Stomach smooth muscle (tissue), 2 donors: ENCODE data around the gene MPP4.

Experiments
- H3K27ac ChIP-seq: one replicate; pipeline ENCODE4 v1.7.0; 2013; ENCODE audit warnings: mild to moderate bottlenecking, low read length, inconsistent platforms
- H3K27me3 ChIP-seq, 2 donors: one replicate each; pipeline ENCODE4 v1.7.0; 2013; ENCODE audit warnings: low read length in 2 of 2; ENCODE audit not compliant: insufficient read depth in 2 of 2, control insufficient read depth in 1 of 2
- H3K36me3 ChIP-seq, 2 donors: one replicate each; pipeline ENCODE4 v1.7.0; 2013; ENCODE audit warnings: low read length in 2 of 2; ENCODE audit not compliant: control insufficient read depth in 2 of 2, insufficient read depth in 2 of 2
- H3K4me1 ChIP-seq: one replicate; pipeline ENCODE4 v1.7.0; 2013; ENCODE audit warnings: low read length; ENCODE audit not compliant: control insufficient read depth, insufficient read depth
- H3K4me3 ChIP-seq, 2 donors: one replicate each; pipeline ENCODE4 v1.7.0; 2013; ENCODE audit warnings: low read length in 2 of 2
- H3K9ac ChIP-seq, 2 donors: one replicate each; pipeline ENCODE4 v1.7.0; 2013; ENCODE audit warnings: low read length in 2 of 2, mild to moderate bottlenecking in 1 of 2
- H3K9me3 ChIP-seq, 2 donors: one replicate each; pipeline ENCODE4 v1.7.0; 2013; ENCODE audit warnings: low read length in 2 of 2; ENCODE audit not compliant: control insufficient read depth in 2 of 2
- donor health status: healthy.
- donor health status: Pancreatic carcinoma.

MPP4 gene

DNA sequence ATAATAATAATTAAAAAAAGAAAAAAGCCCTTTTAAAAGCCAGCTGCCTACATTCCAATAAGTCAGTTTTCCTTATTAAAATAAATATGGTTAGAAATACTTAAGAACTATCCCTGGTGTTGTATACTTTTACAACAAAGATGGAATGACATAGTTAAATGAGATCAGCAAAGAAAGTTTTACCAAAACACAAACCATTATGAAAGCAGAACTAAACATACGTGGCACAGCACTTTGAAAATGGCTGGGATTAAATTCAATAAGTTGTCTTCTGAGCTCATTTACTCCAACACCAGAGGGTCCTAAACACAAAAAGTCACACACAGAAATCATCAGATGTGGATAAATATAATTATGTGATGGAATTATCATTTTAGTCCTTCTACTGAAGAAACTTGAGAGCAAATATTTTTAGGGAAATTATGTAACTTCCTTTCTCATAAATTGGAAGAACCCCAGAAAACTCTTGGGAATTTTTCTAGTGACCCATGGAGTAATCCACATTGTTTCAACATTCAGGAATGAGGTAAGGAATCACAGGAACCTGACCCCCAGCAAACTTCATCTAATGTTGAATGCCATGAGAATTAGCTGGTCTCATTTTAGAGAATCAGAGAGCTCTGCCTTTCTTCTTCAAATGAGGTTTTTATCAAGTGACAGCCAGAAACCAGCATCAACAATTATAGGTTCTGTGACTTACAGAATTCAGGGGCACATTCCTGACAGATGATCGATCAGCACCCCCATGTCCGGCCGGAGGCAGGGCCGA is 43.6 kb downstream of the MPP4 start:
- Histone ChIP-seq H3K4me3 (no peak overlapping the region), H3K36me3 (no peaks in the 10 kb centered on the region), H3K9me3 (no peaks in the 10 kb centered on the region), H3K4me1 (no peaks in the 10 kb centered on the region), H3K27me3 (no peaks in the 10 kb centered on the region), H3K9ac (no peak overlapping the region), H3K27ac (no peak overlapping the region)

DNA sequence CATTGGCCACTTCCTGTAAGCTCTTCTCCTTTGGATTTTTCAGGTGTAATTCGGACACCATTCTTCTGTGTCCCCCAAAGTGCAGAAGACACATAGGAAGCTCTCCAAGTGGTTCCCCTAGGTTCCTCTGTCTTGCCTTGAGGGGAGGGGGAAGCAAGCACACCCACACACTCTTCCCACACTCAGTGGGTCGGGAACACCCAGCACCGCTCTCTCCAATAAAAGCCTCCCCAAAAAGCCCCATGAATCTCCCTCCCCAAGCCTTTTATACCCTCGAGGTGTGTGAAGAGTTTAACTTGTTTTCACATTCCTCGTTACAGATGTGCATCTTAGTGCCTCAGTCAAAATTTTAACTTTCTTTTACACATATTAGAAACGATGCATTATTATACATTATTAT is 45.2 kb downstream of the MPP4 start:
- no peak overlapping the region for H3K27ac ChIP-seq
- no peaks in the 10 kb centered on the region for H3K27me3 ChIP-seq
- no peaks in the 10 kb centered on the region for H3K4me1 ChIP-seq
- no peaks in the 10 kb centered on the region for H3K36me3 ChIP-seq
- no peak overlapping the region for H3K9ac ChIP-seq
- no peaks in the 10 kb centered on the region for H3K9me3 ChIP-seq
- H3K4me3 ChIP-seq = no peak overlapping the region

DNA sequence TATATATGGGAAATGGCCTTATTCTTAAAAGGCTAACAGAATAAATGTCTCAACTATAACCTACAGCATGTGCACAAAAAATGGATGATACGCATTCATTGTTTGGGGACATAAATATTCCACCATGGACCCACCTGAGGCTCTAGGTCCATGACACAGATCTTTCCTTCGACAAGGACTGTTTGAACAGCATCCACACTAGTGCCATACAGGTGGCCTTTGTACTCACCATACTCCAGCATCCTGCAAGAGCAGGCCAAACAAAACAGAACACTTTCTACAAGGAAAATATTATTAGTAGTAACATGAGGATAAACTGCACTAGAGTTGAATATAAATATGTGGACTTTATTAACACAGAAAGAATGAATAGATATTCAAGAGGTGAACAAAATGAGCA is 49.0 kb downstream of the MPP4 start:
- Histone ChIP-seq H3K27ac (no peak overlapping the region), H3K9me3 (no peaks in the 10 kb centered on the region), H3K9ac (no peak overlapping the region), H3K4me1 (no peaks in the 10 kb centered on the region), H3K36me3 (no peaks in the 10 kb centered on the region), H3K4me3 (no peak overlapping the region), H3K27me3 (no peaks in the 10 kb centered on the region)

DNA sequence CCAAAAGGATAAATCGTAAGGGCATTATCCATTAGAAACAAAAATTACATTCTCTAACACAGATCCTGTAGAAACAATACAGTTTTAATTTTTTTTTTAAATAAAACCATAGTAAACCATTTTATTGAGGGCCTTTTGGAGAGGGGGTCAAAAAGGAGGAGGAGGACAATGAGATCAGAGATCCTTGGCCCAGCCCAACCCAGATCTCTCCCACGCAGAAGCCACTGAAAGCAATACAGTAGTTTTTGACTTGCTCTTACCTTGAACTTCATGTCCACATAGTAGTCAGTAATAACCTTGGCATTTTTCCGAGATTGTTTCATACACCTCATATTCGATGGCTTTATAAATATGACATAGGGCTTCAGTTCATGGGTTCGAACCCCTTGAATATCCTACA is 51.0 kb downstream of the MPP4 start:
- H3K4me3 ChIP-seq = no peak overlapping the region
- peaks cover 4% of the 10 kb centered on the region for H3K4me1 ChIP-seq
- H3K27ac ChIP-seq = no peak overlapping the region
- no peaks in the 10 kb centered on the region for H3K9me3 ChIP-seq
- H3K27me3 ChIP-seq = no peaks in the 10 kb centered on the region
- H3K9ac ChIP-seq = no peak overlapping the region
- no peaks in the 10 kb centered on the region for H3K36me3 ChIP-seq

DNA sequence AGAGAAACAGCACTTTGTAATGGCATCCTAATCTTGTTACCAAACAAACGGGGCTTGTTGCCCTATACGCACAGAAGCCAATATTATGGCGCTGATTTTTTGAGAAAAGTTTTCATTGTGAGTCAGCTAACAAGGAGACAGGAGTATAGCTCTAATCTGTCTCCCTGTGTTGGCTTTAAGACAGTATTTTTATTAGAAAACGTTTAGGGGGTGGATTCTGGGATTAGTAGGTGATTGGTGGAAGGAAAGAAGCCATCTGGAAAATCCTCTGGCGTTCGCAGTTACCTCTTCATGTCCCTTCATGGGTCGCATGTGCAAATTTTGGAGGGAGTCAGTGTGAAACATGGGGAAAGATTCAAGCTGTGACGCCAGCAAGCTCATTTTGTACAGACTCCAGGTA is 54.4 kb downstream of the MPP4 start:
- Histone ChIP-seq H3K4me1 (peaks cover 4% of the 10 kb centered on the region), H3K27me3 (no peaks in the 10 kb centered on the region), H3K9ac (peak overlapping the region; percentile 94 to 96), H3K9me3 (no peaks in the 10 kb centered on the region), H3K27ac (peak overlapping the region; percentile 88), H3K36me3 (no peaks in the 10 kb centered on the region), H3K4me3 (peak overlapping the region; percentile 70 to 93)

DNA sequence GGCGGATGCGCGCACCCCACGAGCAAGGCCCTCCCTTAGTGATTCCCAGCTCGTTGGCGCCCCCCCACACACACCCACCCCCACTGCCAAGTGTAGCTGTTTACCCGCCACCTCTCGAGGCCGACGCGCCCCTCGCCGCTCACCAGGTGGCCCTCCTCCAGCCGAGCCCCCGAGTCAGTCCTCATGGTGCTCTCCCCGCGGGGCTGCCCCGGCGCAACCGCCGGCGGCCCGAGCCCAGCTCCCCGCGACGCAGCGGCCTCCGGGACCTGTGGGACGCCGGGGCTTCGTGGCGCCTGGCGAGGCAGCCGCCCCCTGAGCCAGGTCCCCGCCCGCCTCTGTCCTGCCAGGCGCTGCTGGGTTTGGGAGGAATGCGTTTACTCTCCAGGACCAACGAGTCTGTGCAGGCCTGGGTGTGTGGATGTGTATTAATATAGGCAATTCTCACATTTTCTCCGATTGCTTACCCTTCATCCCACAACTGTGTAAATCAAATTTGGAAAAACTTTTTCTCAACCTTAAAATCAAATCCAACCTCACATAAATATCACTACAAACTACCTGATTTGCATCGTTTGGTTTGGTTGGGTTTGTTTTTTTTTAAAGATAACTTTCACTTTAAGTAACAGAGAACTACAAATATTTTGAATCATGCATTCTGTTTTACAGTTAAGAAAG is 55.1 kb downstream of the MPP4 start, which contains the start of gene TMEM237:
Gene TMEM237 (minus strand): TSS at position 288 of the 675 bp plus-strand sequence. CDS start 103 bp downstream, at position 185.
- peaks cover 0 to 6% of the 10 kb centered on the region in 2 donors for H3K36me3 ChIP-seq
- H3K9ac ChIP-seq = peak within 1 kb of the TSS; percentile 94 to 96
- peak within 1 kb of the TSS; percentile 88 for H3K27ac ChIP-seq
- peaks cover 4% of the 10 kb centered on the region for H3K4me1 ChIP-seq
- H3K4me3 ChIP-seq = peak within 1 kb of the TSS; percentile 70 to 93
- H3K9me3 ChIP-seq = no peaks in the 10 kb centered on the region
- no peaks in the 10 kb centered on the region for H3K27me3 ChIP-seq

DNA sequence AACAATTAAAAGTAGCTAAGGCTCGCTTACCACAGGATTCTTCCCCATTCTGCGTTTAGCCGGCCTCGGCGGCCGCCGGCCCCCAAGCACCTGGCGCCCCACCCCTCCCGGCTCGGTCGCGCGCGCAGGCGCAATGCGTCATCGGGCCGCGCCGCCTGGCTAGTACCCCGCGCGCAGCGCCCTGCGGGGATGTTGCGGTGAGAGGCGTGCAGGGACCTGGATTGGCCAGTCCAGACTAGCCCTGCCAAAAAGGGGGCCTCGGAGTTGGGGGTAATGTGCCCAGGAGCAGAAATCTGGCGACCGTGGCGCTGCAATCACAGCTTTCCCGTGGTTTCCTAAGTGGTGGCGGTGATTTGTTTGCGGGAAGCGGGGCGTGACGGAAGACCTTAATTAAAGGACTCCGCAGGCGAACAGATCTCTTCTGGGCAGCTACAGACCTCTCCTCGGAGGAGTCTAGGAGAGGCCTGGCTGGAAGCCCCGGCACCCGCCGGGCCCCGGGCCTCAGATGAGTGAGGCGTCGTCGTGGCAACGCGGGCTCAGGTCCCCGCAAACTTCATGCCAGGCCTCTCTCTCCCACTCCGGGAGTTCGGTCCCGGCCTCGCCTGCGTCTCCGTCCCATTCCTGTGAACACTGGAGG is 55.7 kb downstream of the MPP4 start:
- peak overlapping the region; percentile 70 to 93 for H3K4me3 ChIP-seq
- no peaks in the 10 kb centered on the region for H3K27me3 ChIP-seq
- peak overlapping the region; percentile 94 to 96 for H3K9ac ChIP-seq
- H3K4me1 ChIP-seq = peaks cover 4% of the 10 kb centered on the region
- peaks cover 2 to 6% of the 10 kb centered on the region in 2 donors for H3K36me3 ChIP-seq
- H3K27ac ChIP-seq = peak overlapping the region; percentile 88
- no peaks in the 10 kb centered on the region for H3K9me3 ChIP-seq

DNA sequence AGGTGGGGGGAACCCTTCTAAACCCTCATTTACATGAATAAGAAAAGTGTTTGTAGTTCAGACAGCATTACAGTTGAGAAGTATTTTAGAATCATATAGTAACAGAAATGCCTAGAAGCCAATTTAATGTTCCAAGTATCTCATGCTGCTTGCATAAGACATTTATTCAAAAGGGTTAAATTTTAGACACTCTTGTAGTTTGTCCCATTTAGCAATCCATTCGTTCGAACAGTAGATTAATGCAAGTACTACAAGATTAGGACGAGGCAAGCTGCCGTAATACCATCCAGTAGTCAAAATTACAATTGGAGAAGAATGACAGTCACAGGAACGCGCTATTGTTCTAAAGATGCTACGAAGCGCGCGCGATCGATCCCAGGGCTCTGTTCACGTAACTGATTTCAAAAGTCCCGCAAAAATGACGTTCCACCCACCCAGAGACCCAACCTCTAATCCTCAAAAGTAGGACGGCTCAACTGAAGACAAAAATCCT is 56.3 kb downstream of the MPP4 start:
- peak overlapping the region; percentile 88 for H3K27ac ChIP-seq
- H3K9me3 ChIP-seq = no peaks in the 10 kb centered on the region
- peaks cover 4% of the 10 kb centered on the region for H3K4me1 ChIP-seq
- peaks cover 3 to 6% of the 10 kb centered on the region in 2 donors for H3K36me3 ChIP-seq
- no peaks in the 10 kb centered on the region for H3K27me3 ChIP-seq
- peak overlapping the region; percentile 70 to 93 for H3K4me3 ChIP-seq
- peak overlapping the region; percentile 94 to 96 for H3K9ac ChIP-seq

DNA sequence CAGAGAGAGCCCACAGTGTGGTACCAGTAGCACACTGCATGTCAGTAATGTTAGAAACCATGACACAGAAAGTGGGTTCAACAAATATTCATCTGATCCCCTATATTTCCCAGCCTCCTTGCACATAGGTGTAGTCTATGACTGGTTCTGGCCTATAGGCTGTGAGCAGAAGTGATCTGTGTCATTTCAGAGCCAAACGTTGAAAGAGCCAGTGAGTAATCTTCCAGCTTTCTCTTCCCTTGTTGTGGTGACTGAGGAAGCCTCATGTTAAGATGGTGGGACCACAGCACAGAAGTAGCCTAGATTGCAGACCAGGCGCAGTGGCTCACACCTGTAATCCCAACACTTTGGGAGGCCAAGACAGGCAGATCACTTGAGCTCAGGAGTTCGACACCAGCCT is 59.2 kb downstream of the MPP4 start:
- peaks cover 11 to 18% of the 10 kb centered on the region in 2 donors for H3K36me3 ChIP-seq
- H3K27ac ChIP-seq = no peak overlapping the region
- H3K9ac ChIP-seq = no peak overlapping the region
- H3K4me3 ChIP-seq = no peak overlapping the region
- H3K9me3 ChIP-seq = no peaks in the 10 kb centered on the region
- no peaks in the 10 kb centered on the region for H3K27me3 ChIP-seq
- H3K4me1 ChIP-seq = peaks cover 4% of the 10 kb centered on the region

DNA sequence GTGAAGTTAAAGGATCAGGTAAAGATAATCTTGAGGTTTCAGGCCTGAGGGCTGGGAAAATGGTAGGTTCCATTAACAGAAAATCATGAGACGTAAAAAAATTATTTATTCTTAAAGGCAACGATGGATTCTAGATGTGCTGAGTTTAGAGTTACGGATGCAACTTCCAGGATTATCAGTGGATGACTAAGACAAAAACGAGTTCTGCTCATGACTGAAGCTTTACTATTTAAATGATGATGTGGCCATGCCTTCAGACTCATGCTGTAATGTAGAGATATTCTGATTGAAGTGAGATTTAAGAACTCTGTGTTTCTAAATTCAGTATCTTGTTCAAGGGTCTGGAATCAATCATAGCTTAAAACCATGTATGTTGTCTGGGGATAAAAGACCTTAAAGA is 60.1 kb downstream of the MPP4 start:
- Histone ChIP-seq H3K9me3 (no peaks in the 10 kb centered on the region), H3K4me3 (no peak overlapping the region), H3K4me1 (peaks cover under 1% of the 10 kb centered on the region), H3K27me3 (no peaks in the 10 kb centered on the region), H3K36me3 (peaks cover 18 to 21% of the 10 kb centered on the region in 2 donors), H3K9ac (no peak overlapping the region), H3K27ac (no peak overlapping the region)
